HG02870 (cell line): ENCODE measurements around the gene EPC2.
"Not testable (repeated sequence)": the region's sequence is repeated elsewhere in the genome, so short reads cannot be mapped to it uniquely, and the experiment has no call there.

Experiments used
- ATAC-seq: cut with Tn5 transposase; IDR thresholded peaks from one replicate; pipeline ENCODE4 v1.9.1; 2021; ENCODE audit warnings: mild to moderate bottlenecking, moderate library complexity; ENCODE audit not compliant: unreplicated experiment

Gene EPC2

DNA sequence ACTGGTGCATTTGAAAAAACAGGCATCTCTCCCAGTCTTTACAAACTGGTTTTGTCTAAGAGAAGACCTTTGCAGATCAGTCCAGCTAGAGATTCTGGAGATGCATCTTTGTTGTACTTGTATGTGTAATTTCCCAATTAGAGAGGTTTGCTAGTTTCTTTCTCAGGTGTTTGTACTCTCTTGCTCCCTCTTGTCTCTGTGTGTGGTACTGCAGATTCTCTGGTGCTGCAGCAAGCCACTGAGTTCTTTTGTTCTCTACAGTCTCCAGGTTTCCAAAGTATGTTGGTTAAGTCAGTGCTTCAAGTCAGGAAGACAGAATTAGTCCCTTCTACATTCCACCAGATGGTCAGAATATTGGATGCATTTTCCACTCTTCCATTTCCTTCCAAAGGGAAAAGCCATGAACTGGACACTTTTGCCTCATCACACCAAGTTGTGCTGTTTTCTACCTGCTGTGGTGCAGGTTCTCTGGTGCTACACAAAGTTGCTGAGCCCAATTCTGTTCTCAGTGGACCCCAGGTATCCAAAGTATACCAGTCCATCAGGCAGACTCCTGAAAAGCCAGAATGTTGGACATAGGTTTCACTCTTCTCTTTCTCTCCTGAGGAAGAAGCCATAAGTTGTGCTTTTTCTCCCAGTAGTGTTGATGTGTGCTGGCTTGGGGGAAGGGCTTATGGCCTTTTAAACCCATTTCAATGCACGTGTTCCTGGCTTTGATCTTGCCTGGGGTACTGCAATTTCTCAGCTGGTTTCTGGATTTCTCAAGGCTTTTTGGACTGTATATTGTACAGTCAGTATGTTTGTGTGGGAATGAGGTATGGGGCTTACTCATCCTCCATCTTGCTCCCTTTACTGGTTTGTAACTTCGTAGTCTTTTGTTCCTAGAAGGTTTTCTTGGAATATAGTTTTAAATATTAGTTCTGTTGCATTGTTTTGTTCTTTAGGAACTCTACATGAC is 29.8 kb downstream of the EPC2 start:
- ATAC-seq: no peak

DNA sequence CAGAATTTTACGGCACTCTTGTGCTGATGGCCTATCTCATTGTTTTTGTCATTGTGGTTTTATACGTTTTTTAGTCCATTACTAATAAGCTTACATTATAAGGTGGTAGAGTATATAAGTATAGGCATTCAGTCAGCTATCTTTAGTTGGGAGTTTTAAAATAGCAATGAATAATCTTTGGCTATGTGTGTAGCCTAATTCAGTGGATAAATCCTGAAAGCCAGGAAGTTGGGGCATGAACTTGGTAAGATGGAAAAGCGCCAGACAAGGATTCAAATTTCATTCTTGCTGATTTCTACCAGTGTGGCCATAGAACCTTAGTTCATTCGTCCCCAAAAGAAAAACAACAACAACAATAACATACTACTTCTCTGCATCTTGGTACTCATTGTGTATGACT is 31.2 kb downstream of the EPC2 start:
- no peak for ATAC-seq

DNA sequence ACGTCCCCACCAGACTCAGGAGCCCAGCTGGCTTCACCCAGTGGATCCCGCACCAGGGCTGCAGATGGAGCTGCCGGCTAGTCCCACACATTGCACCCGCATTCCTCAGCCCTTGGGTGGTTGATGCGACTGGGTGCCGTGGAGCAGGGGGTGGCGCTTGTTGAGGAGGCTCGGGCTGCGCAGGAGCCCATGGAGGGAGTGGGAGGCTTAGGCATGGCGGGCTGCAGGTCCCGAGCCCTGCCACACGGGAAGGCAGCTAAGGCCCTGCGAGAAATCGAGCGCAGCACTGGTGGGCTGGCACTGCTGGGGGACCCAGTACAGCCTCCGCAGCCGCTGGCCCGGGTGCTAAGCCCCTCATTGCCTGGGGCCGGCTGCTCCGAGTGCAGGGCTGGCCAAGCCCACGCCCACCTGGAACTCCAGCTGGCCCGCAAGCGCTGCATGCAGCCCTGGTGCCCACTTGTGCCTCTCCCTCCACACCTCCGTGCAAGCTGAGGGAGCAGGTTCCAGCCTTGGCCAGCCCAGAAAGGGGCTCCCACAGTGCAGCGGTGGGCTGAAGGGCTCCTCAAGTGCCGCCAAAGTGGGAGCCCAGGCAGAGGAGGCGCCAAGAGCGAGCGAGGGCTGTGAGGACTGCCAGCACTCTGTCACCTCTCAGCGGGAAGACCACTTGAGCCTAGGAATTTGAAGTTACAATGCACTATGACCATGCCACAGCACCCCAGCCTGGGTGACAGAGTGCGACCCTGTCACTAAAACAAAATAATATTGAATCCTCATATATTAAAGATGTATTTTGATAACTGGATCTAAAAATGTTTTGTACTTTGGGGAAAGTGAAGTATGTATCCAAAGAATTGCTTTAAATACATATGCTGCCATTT is 34.0 kb downstream of the EPC2 start:
- ATAC-seq: not testable (repeated sequence)

DNA sequence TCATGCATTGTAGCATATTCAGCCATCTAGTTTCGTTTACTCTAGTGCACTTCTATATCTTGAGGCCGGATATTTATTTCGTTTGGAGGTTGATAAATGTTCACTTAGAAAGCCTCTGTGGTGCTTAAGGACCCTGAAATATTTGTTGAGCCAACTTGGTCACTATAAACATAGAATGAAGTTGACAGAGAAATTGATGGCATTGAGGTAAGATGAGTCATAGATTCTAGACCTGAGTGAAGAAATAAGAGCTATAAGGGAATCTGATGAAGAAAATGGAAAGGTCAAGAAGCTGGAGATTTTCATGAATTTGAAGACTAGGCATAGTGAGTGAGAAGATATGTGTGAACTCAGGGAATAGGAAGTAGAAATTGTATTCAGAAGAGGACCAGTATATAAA is 35.9 kb downstream of the EPC2 start:
- no peak for ATAC-seq

DNA sequence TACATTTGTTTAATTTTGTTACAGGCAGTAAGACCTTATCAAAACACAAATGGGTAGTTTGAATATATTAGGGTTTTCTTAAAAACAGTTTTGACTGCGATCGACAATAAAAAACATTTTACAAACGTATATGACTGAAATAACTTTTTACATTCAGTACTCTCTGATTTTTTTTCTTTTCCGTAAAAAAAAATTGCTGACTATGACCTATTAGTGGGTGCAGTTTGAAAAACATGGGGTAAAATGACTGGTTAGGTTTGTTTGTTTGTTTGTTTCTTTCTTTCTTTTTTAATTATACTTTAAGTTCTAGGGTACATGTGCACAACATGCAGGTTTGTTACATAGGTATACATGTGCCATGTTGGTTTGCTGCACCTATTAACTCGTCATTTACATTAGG is 36.9 kb downstream of the EPC2 start:
- ATAC-seq: no peak

DNA sequence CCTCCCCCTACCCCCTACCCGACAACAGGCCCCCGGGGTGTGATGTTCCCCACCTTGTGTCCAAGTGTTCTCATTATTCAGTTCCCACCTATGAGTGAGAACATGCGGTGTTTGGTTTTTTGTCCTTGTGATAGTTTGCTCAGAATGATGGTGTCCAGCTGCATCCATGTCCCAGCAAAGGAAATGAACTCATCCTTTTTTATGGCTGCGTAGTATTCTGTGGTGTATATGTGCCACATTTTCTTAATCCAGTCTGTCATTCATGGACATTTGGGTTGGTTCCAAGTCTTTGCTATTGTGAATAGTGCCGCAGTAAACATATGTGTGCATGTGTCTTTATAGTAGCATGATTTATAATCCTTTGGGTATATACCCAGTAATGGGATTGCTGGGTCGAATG is 37.3 kb downstream of the EPC2 start:
- ATAC-seq: not testable (repeated sequence)

DNA sequence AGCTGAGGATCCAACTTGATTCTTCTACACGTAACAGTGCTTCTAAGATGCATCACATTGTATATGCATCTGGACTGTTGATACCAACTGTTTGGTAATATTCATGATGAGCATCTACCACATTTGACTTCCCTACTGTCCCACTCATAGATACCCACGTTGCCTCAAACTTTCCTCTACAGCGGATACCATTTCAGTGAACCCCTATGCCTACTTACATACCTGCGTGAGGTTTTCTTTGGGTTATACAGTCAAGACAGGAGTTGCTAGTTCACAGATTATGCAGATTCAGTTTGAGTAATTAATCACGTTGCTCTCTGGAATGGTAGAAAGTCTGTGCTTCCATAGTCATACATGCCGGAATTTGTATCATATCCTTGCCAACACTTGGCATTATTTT is 40.0 kb downstream of the EPC2 start:
- no peak for ATAC-seq

DNA sequence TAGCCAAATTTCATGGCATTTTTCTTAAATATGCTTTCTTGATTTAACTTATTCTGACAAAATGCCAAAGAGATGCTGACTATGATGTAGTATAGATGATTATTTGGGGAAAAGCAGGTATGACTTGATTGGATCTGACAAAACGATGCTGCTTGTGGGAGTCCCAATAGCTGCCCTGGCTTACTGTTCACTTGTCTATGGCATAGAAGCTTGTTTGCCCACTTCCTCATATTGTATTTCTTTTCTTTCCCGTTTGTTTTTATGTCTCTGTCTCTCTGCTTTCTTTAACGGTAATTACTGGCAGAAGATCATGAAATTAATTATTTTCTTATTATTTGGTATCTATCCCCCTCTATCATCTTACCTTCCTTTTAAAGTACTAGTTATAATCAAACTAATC is 43.0 kb downstream of the EPC2 start:
- ATAC-seq: no peak

DNA sequence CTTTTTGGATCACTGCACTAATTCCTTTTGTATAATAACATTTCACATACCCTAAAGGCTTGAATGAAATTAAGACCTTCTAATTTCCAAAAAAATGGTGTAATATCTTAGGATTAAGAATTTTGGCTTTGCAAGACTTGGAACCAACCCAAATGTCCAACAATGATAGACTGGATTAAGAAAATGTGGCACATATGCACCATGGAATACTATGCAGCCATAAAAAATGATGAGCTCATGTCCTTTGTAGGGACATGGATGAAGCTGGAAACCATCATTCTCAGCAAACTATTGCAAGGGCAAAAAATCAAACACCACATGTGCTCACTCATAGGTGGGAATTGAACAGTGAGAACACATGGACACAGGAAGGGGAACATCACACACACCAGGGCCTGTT is 43.5 kb downstream of the EPC2 start:
- ATAC-seq: not testable (repeated sequence)

DNA sequence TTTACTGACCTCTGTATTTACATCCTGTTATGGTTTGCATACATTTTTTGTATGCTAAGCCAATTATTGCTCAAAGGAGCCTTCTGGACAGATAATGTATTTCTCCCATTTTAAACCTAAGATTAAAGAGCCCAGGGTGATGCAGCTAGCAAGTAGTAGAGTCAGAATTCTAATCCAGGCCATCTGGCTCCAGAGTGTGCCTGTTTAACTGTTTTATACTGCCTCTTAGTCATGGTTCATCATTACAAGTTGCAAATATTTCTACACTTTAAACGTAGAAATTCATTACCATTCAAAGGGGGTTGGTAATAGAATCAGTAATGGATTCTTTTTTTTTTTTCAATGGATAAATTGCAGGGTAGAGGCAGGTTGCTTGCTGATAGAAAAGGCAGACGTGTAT is 52.4 kb downstream of the EPC2 start:
- ATAC-seq: no peak

DNA sequence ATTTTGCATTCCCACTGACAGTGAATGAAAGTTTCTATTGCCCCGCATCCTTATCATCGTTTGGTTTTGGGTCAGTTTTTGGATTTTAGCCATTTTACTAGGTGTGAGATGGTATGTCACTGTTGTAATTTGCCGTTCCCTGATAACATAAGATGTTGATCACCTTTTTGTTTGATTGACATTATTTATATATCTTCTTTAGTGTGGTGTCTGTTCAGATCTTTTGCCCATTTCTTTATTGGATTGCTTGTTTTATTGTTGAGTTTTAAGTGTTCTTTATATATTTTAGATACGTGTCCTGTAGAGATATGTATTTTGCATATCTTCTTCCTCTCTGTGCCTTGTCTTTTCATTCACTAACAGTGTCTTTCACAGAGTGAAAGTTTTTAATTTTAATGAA is 55.3 kb downstream of the EPC2 start:
- no peak for ATAC-seq

DNA sequence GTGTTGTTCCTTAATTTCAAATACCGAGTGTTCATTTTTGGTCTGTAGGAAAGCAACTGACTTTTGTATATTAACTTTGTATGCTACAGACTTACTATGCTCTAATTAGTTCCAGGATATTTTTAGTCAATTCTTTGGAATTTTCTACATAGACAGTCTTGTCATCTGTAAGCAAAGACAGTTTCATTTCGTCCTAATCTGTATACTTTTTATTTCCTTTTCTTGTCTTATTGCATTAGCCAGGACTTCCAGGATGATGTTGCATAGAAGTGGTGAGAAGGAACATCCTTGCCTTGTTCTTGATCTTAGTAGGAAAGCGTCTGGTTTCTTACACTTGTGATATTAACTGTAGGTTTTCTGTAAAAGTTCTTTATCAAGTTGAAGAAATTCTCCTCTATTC is 56.5 kb downstream of the EPC2 start:
- ATAC-seq: no peak

DNA sequence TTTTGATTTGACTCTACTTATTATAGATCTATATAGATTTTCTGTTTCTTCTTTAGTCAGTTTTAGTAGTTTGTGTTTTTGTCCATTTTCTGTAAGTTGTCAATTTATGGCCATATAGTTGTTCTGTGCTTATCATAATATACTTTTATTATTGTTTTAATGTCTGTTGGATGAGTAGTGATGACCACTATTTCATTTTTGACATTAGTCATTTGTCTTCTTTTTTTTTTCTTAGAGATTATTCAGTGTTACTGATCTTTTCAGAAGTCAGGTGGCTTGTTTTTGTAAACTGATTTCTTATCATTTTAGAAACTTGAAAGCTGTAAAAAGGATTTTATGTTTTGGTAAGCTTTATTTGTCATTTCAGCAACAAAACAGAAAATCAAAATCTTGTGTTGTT is 57.3 kb downstream of the EPC2 start:
- no peak for ATAC-seq

DNA sequence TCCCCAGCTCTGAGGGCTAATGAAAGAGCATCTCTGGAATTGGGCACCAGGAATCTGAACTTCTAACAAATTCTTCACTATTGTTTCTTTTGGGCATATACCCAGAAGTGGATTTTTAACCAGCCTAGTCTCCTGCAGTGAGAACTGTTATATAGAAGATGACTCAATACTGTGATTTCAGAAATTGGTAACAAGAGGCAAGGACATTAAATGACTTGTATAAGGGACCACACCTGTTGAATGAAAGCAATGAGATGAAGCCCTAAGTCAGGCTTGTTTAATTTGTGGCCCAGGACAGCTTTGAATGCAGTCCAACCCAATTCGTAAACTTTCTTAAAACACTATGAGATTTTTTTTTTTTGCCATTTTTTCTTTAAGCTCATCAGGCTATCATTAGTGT is 57.9 kb downstream of the EPC2 start:
- no peak for ATAC-seq

DNA sequence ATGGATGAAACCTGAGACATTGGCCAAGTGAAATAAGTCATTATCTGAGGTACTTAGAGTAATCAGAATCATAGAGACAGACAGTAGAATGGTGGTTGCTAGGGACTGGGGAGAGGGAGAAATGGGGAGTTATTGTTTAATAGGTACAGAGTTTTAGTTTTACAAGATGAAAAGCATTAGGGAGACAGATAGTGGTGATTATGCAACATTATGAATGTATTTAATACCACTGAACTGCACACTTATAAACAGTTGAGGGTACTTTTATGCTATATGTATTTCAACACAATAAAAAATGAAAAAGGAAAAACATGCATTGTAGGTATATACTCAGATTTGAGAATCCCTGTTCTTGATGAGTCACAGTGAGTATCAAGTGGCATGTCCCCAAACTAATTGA is 59.7 kb downstream of the EPC2 start:
- ATAC-seq: no peak

DNA sequence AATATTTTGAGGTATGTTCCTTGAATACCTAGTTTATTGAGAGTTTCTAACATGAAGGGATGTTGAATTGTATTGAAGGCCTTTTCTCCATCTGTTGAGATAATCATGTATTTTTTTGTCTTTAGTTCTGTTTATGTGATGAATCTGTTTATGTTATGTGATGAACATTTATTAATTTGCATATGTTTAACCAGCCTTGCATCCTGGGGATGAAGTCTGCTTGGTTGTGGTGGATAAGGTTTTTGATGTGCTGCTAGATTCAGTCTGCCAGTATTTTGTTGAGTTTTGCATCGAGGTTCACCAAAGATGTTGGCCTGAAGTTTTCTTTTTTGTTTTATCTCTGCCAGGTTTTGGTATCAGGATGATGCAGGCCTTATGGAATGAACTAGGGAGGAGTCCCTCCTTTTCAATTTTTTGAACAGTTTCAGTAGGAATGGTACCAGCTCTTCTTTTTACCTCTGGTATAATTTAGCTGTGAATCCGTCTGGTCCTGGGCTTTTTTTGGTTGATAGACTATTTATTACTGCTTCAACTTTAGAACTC is 71.9 kb downstream of the EPC2 start:
- no peak for ATAC-seq

DNA sequence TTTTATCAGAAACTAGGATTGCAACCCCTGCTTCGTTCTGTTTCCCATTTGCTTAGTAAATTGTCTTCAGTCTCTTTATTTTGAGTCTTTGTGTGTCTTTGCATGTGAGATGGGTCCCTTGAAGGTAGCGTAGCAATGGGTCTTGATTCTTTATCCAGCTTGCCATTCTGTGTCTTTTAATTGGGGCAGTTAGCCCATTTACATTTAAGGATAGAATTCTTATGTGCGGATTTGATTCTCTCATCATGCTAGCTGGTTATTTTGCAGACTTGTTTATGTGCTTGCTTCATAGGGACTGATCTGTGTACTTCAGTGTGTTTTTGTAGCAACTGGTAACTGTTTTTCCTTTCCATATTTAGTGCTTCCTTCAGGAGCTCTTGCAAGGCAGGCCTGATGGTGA is 73.5 kb downstream of the EPC2 start:
- no peak for ATAC-seq

DNA sequence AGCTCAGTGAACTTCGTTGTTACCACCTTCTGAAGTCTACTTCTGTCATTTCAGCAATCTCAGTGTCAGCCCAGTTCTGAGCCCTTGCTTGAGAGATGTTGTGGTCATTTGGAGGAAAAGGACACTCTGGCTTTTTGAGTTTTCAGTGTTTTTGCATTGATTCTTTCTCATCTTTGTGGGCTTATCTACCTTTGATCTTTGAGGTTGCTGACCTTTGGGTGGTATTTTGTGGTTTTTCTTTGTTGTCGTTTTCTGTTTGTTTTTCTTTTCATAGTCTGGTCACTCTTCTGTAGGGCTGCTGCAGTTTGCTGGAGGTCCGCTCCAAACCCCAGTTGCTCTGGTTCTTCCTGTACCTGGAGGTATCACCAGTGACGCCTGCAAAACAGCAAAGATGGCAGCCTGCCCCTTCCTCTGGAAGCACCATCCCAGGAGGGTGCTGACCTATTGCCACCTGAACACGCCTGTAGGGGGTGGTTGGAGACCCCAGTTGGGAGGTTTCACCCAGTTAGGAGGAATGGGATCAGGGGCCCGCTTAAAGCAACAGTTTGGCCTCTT is 74.7 kb downstream of the EPC2 start:
- ATAC-seq: no peak

DNA sequence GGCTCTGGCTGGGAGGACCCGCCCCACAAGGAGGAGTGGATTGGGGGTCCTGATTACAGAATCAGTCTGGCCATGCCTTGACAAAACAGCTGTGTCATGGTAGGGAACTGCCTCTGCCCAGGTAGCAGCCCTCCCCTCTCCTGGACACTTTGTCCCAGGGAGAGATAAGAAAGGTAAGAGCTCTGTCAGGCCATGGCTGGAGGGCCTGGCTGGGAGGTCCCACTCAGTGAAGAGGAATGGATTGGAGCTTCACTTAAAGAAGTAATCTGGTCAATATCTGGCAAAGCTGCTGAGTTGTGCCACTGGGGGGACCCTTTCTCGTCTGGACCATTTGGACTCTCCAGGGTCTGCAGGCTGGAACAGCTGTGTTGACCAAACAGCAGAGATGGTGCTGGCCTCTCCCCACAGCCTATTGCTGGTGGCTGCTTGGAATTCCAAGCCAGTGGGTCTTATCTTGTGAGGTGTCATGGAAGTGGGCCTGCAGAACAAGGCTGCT is 75.4 kb downstream of the EPC2 start:
- ATAC-seq: no peak

DNA sequence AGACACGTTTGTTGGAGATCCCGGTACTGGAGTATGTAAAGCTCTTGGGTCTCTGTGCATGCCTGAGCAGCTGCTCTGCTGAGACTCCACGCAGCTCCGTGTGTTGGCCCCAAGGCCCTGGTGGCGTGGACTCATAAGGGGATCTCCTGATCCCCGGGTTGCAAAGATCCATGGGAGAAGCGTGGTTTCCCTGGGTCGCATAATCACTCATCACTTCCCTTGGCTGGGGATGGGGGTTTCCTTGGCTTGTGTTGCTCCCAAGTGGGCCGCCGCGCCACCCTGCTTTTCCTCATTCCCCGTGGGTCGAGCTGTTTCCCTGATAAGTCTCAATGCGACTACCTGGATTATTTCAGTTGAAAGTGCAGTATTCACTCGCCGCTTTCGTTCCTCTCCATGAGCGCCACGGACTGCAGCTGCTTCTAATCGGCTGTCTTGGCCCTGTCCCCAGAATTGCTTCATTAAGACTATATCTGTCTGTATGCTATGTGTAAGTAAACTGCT is 76.0 kb downstream of the EPC2 start:
- ATAC-seq: no peak

DNA sequence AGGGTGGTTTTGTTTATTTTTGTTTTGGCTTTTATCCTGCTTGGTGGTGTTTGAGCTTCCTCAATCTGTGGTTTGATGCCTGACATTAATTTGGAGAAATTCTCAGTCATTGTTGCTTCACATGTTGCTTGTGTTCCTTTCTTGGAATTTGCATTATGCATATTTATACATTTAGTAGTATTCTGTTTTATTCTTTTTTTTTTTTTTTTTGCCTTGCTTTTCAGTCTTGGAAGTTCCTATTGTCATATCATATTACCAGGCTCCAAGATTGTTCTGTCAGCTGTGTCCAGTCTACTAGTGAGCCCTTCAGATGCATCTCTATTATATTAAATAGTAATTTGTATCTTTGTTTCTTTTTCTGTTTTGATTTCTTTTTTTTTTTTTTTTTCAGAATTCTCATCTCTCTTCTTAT is 77.0 kb downstream of the EPC2 start:
- no peak for ATAC-seq
